ENCODE measurements around the gene CALHM4. TPM values are rescaled to one million over a fixed set of nuclear protein-coding genes. Genes with fewer than 3 reads are reported as not detected.

Gene CALHM4
- total RNA-seq, 4 donors from 2014 or later = 1.8 to 12.5 (median 2.6) TPM; not detected in 1

DNA sequence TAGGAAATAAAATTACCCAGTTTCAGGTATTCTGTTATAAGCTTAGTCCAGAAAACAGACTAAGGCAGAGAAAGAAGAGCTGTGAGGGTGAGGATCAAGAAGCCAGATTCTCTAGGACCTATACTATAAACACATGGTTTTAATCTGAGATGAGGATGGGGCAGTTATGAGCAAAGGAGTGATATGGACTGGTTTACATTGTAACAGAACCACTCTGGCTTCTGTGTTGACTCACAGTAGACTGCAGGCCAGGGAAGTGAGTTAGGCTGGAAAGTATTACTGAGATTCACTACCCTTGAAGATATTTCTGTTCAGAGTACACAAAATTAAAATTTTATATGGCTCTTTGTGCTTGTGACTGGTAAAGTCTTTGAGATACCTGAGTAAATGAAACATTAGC, 14.6 kb downstream of the CALHM4 start:
- no peaks in the 10 kb centered on the region for H3K36me3 ChIP-seq
- no peaks in the 10 kb centered on the region for H3K27me3 ChIP-seq
- H3K4me3 ChIP-seq = no peak overlapping the region
- H3K9me3 ChIP-seq = no peaks in the 10 kb centered on the region
- no peak overlapping the region for H3K27ac ChIP-seq
- TF ChIP-seq CTCF (IDR thresholded peaks at IDR 0.05) = no peak
- no peak for TF ChIP-seq EP300 (IDR thresholded peaks at IDR 0.05)
- no peak for TF ChIP-seq POLR2AphosphoS5 (IDR thresholded peaks at IDR 0.05)
- TF ChIP-seq POLR2A (IDR thresholded peaks at IDR 0.05) = no peak
- H3K4me1 ChIP-seq = peaks cover 32% of the 10 kb centered on the region
- DNase-seq (ENCODE audit: low spot score in 2 of 2) = no peak

GRCh38 chr6:116568821-116569755, 15.5 kb downstream of the CALHM4 start:
- H3K27me3 ChIP-seq = no peaks in the 10 kb centered on the region
- H3K9me3 ChIP-seq = no peaks in the 10 kb centered on the region
- peaks cover under 1% of the 10 kb centered on the region for H3K36me3 ChIP-seq
- no peak for DNase-seq (ENCODE audit: low spot score in 2 of 2)
- no peak overlapping the region for H3K27ac ChIP-seq
- TF ChIP-seq EP300 (IDR thresholded peaks at IDR 0.05) (no peak), POLR2A (IDR thresholded peaks at IDR 0.05) (no peak), CTCF (IDR thresholded peaks at IDR 0.05) (no peak), POLR2AphosphoS5 (IDR thresholded peaks at IDR 0.05) (no peak)
- 61% methylated on average over 7 of the region's 7 CpGs for WGBS
- peaks cover 42% of the 10 kb centered on the region for H3K4me1 ChIP-seq
- H3K4me3 ChIP-seq = no peak overlapping the region

DNA sequence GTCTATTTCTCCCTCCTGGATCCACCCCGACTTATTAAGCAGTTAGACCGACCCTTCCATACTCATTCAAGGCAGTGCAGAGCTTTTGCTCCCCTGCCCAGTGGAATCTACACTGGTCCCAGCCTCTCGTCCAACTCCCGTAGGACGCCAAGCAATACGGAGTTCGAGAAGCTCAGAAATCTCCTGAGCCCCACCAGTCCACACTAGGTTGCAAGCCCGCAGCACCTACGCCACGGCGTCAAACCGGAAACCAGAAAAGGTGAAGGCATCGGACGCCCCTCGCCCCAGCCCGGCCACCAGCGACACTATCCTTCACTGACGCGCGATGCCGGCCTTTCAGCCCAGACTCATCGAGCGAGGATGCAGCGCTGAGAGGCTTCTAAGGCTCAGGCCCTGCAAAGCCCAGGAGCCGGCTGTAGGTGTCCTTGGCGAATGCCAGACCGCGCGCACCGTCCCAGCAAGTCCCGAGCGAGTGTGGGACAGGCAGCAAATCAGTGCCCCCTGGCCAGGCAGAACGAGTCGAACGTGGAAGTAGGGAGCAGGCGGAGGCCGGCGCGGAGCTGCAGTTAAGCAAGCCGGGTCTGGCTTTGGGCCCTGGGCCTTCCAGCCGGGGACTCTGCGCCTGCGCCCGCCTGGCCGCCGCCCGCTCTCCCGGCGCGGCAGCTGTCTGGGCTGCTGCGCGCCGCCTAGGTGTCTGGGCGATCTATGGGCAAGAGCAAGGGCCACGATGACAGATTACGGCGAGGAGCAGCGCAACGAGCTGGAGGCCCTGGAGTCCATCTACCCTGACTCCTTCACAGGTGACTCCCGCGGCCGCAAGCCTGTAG, 17.5 kb downstream of the CALHM4 start, which contains the start of gene RWDD1:
RWDD1 (plus strand) TSS at position 649 of the 827 bp plus-strand sequence; CDS start at position 728, 79 bp downstream.
- H3K27ac ChIP-seq = peak within 1 kb of the TSS; percentile 94
- WGBS = 0% methylated on average over 22 of the region's 62 CpGs
- H3K9me3 ChIP-seq = no peaks in the 10 kb centered on the region
- H3K27me3 ChIP-seq = no peaks in the 10 kb centered on the region
- DNase-seq (ENCODE audit: low spot score in 2 of 2) = peak; percentile 98 to 99
- TF ChIP-seq POLR2A (IDR thresholded peaks at IDR 0.05) (peak; percentile 28 to 83), POLR2AphosphoS5 (IDR thresholded peaks at IDR 0.05) (peak in 2 of 3 donors; percentile 68 to 97), CTCF (IDR thresholded peaks at IDR 0.05) (no peak)
- peak within 1 kb of the TSS; percentile 59 for H3K4me3 ChIP-seq
- H3K4me1 ChIP-seq = peaks cover 35% of the 10 kb centered on the region
- H3K36me3 ChIP-seq = peaks cover 14% of the 10 kb centered on the region

- H3K27ac ChIP-seq = peak overlapping the region; percentile 94
- peak overlapping the region; percentile 59 for H3K4me3 ChIP-seq
- H3K36me3 ChIP-seq = peaks cover 14% of the 10 kb centered on the region
- 0% methylated on average over 8 of the region's 12 CpGs for WGBS
- peaks cover 35% of the 10 kb centered on the region for H3K4me1 ChIP-seq
- no peak for TF ChIP-seq CTCF (IDR thresholded peaks at IDR 0.05)
- no peak for TF ChIP-seq POLR2A (IDR thresholded peaks at IDR 0.05)
- no peak for TF ChIP-seq POLR2AphosphoS5 (IDR thresholded peaks at IDR 0.05)
- no peak for TF ChIP-seq EP300 (IDR thresholded peaks at IDR 0.05)
- no peaks in the 10 kb centered on the region for H3K9me3 ChIP-seq
- DNase-seq (ENCODE audit: low spot score in 2 of 2) = no peak
- H3K27me3 ChIP-seq = no peaks in the 10 kb centered on the region
Observed at GRCh38 chr6:116571683-116572000, 18.1 kb downstream of the CALHM4 start.

- Histone ChIP-seq H3K4me1 (peaks cover 35% of the 10 kb centered on the region), H3K4me3 (peak overlapping the region; percentile 59), H3K36me3 (peaks cover 14% of the 10 kb centered on the region), H3K27ac (peak overlapping the region; percentile 94), H3K27me3 (no peaks in the 10 kb centered on the region), H3K9me3 (no peaks in the 10 kb centered on the region)
- WGBS = 5% methylated on average over 7 of the region's 7 CpGs
- DNase-seq (ENCODE audit: low spot score in 2 of 2) = no peak
- TF ChIP-seq POLR2A (IDR thresholded peaks at IDR 0.05) (no peak), CTCF (IDR thresholded peaks at IDR 0.05) (no peak), EP300 (IDR thresholded peaks at IDR 0.05) (no peak), POLR2AphosphoS5 (IDR thresholded peaks at IDR 0.05) (no peak)
Observed at GRCh38 chr6:116572162-116572561, 18.6 kb downstream of the CALHM4 start.
